Astrocyte (in vitro differentiated cells and primary cell): ENCODE data around the gene KNDC1. TPM values are rescaled to one million over a fixed set of nuclear protein-coding genes. Genes with fewer than 3 reads are reported as not detected.

Experiments
- DNase-seq: peaks from one replicate; pipeline ENCODE4 v3.0.0-alpha.2; 2010; ENCODE audit warnings: low read depth
- FAIRE-seq: peaks from 2 replicates; lab custom pipeline; 2011; peaks lifted over from hg19 to GRCh38; lab: Jason Lieb, UNC
- H2AFZ ChIP-seq: 2 replicates; pipeline ENCODE4 v1.6.0; 2012; ENCODE audit warnings: low read depth, low read length, inconsistent platforms
- H3K27ac ChIP-seq: 2 replicates; pipeline ENCODE4 v1.5.1; 2011; ENCODE audit warnings: low read depth, low read length, inconsistent platforms
- H3K27me3 ChIP-seq: 2 replicates; pipeline ENCODE4 v1.6.0; 2011; ENCODE audit warnings: low read length, inconsistent platforms; ENCODE audit not compliant: insufficient read depth
- H3K36me3 ChIP-seq: 2 replicates; pipeline ENCODE4 v1.5.1; 2011; ENCODE audit warnings: low read length, inconsistent platforms; ENCODE audit not compliant: insufficient read depth
- H3K4me1 ChIP-seq: 2 replicates; pipeline ENCODE4 v1.5.1; 2011; ENCODE audit warnings: low read length, inconsistent platforms; ENCODE audit not compliant: insufficient read depth
- H3K4me2 ChIP-seq: 2 replicates; pipeline ENCODE4 v1.6.0; 2012; ENCODE audit warnings: low read length, inconsistent platforms
- H3K4me3 ChIP-seq: 2 replicates; pipeline ENCODE4 v1.5.1; 2011; ENCODE audit warnings: low read depth, mild to moderate bottlenecking, low read length, inconsistent platforms; ENCODE audit not compliant: insufficient read depth
- H3K79me2 ChIP-seq: 2 replicates; pipeline ENCODE4 v1.6.0; 2012; ENCODE audit warnings: mild to moderate bottlenecking, low read length, inconsistent platforms; ENCODE audit not compliant: insufficient read depth
- H3K9ac ChIP-seq: 2 replicates; pipeline ENCODE4 v1.6.0; 2012; ENCODE audit warnings: mild to moderate bottlenecking, low read length, inconsistent platforms
- H3K9me3 ChIP-seq: 2 replicates; pipeline ENCODE4 v1.5.1; 2012; ENCODE audit warnings: low read depth, mild to moderate bottlenecking, low read length, inconsistent platforms; ENCODE audit not compliant: insufficient read depth
- H4K20me1 ChIP-seq: 2 replicates; pipeline ENCODE4 v1.6.0; 2012; ENCODE audit warnings: low read length, inconsistent platforms; ENCODE audit not compliant: insufficient read depth
- H3K27ac Mint-ChIP-seq: one replicate; pipeline ENCODE4 v1.8.0; 2021; ENCODE audit warnings: mild to moderate bottlenecking, mixed read lengths; ENCODE audit not compliant: unreplicated experiment
- H3K27me3 Mint-ChIP-seq: one replicate; pipeline ENCODE4 v1.8.0; 2021; ENCODE audit warnings: low read depth, mixed read lengths; ENCODE audit not compliant: unreplicated experiment
- H3K36me3 Mint-ChIP-seq: one replicate; pipeline ENCODE4 v1.8.0; 2021; ENCODE audit warnings: low read depth, mixed read lengths; ENCODE audit not compliant: unreplicated experiment
- H3K4me1 Mint-ChIP-seq: one replicate; pipeline ENCODE4 v1.8.0; 2021; ENCODE audit warnings: low read depth, mixed read lengths; ENCODE audit not compliant: unreplicated experiment
- H3K4me3 Mint-ChIP-seq: one replicate; pipeline ENCODE4 v1.8.0; 2021; ENCODE audit warnings: mild to moderate bottlenecking, moderate library complexity, mixed read lengths; ENCODE audit not compliant: unreplicated experiment
- H3K9me3 Mint-ChIP-seq: one replicate; pipeline ENCODE4 v1.8.0; 2021; ENCODE audit warnings: mild to moderate bottlenecking, mixed read lengths; ENCODE audit not compliant: unreplicated experiment
- CTCF ChIP-seq: IDR thresholded peaks from 2 replicates; pipeline ENCODE4 v1.5.1; 2011; ENCODE audit warnings: low read depth, mild to moderate bottlenecking, inconsistent platforms, low read length, moderate library complexity; ENCODE audit not compliant: insufficient read depth
- EZH2 ChIP-seq: IDR thresholded peaks from 2 replicates; pipeline ENCODE4 v1.6.1; 2012; ENCODE audit warnings: mild to moderate bottlenecking, low read length, inconsistent platforms; ENCODE audit not compliant: insufficient read depth
- total RNA-seq: library from RNA; stranded (reverse); gene quantifications from 2 replicates; pipeline ENCODE4 v1.2.1, GENCODE V29; 2021

The KNDC1 gene
- total RNA-seq, 1 donor from 2014 or later = 2.6 TPM

- no peak overlapping the region for H3K4me3 ChIP-seq
- no peak overlapping the region for H2AFZ ChIP-seq
- Mint-ChIP-seq H3K27me3 (peaks cover 9% of the 10 kb centered on the region), H3K27ac (no peak overlapping the region), H3K4me1 (no peaks in the 10 kb centered on the region), H3K9me3 (no peaks in the 10 kb centered on the region), H3K4me3 (no peak overlapping the region), H3K36me3 (no peaks in the 10 kb centered on the region)
- TF ChIP-seq CTCF = no peak
- no peak for TF ChIP-seq EZH2
- H3K9me3 ChIP-seq = no peaks in the 10 kb centered on the region
- H4K20me1 ChIP-seq = no peaks in the 10 kb centered on the region
- H3K4me2 ChIP-seq = no peak overlapping the region
- DNase-seq (no peak), FAIRE-seq (no peak)
- no peaks in the 10 kb centered on the region for H3K36me3 ChIP-seq
- no peaks in the 10 kb centered on the region for H3K79me2 ChIP-seq
- no peak overlapping the region for H3K9ac ChIP-seq
- H3K27ac ChIP-seq = no peak overlapping the region
- H3K27me3 ChIP-seq = no peaks in the 10 kb centered on the region
- H3K4me1 ChIP-seq = no peaks in the 10 kb centered on the region
Observed at GRCh38 chr10:133201948-133202725, 42.1 kb downstream of the KNDC1 start.

- Mint-ChIP-seq H3K4me3 (no peak overlapping the region), H3K9me3 (no peaks in the 10 kb centered on the region), H3K36me3 (no peaks in the 10 kb centered on the region), H3K27me3 (peaks cover 9% of the 10 kb centered on the region), H3K4me1 (no peaks in the 10 kb centered on the region), H3K27ac (no peak overlapping the region)
- Histone ChIP-seq H2AFZ (no peak overlapping the region), H3K79me2 (no peaks in the 10 kb centered on the region), H3K4me3 (no peak overlapping the region), H3K9me3 (no peaks in the 10 kb centered on the region), H3K4me1 (no peaks in the 10 kb centered on the region), H4K20me1 (no peaks in the 10 kb centered on the region), H3K9ac (no peak overlapping the region), H3K4me2 (no peak overlapping the region), H3K27me3 (no peaks in the 10 kb centered on the region), H3K36me3 (no peaks in the 10 kb centered on the region), H3K27ac (no peak overlapping the region)
- FAIRE-seq (no peak), DNase-seq (no peak)
- TF ChIP-seq EZH2 (no peak), CTCF (no peak)
Observed at GRCh38 chr10:133202778-133203651, 43.0 kb downstream of the KNDC1 start.
